Neural cell (in vitro differentiated cells): ENCODE results near the gene KRT85. TPM values are rescaled to one million over a fixed set of nuclear protein-coding genes. Genes with fewer than 3 reads are reported as not detected.

ENCODE experiments used
- H2AFZ ChIP-seq: fragments of 200-600, 300-800 bp; sonication (generic), shearing (Covaris generic); 2 replicates; pipeline ENCODE4 v1.6.0; 2014; ENCODE audit warnings: low read depth, mild to moderate bottlenecking, antibody characterized with exemption, low read length, moderate library complexity
- H3F3A ChIP-seq: fragments of 200-600 bp; shearing (Covaris generic); 2 replicates; pipeline ENCODE4 v1.6.1; 2016; ENCODE audit warnings: mild to moderate bottlenecking, moderate library complexity, mixed read lengths, antibody characterized with exemption, low read length; ENCODE audit not compliant: insufficient read depth, poor library complexity, severe bottlenecking
- H3K27ac ChIP-seq: fragments of 200-600, 300-800 bp; sonication (generic), shearing (Covaris generic); 2 replicates; pipeline ENCODE4 v1.5.1; 2014; ENCODE audit warnings: mild to moderate bottlenecking, low read length, moderate library complexity
- H3K27me3 ChIP-seq: fragments of 300-800, 200-600 bp; sonication (generic), shearing (Covaris generic); 2 replicates; pipeline ENCODE4 v1.6.0; 2014; ENCODE audit warnings: mild to moderate bottlenecking, low read depth, low read length, moderate library complexity; ENCODE audit not compliant: insufficient read depth
- H3K36me3 ChIP-seq: fragments of 300-800, 200-600 bp; sonication (generic), shearing (Covaris generic); 2 replicates; pipeline ENCODE4 v1.5.1; 2014; ENCODE audit warnings: mild to moderate bottlenecking, antibody characterized with exemption, low read length, moderate library complexity; ENCODE audit not compliant: insufficient read depth
- H3K4me2 ChIP-seq: fragments of 300-800, 200-600 bp; sonication (generic), shearing (Covaris generic); 2 replicates; pipeline ENCODE4 v1.6.0; 2014; ENCODE audit warnings: mild to moderate bottlenecking, low read length
- H3K4me3 ChIP-seq: fragments of 300-800, 200-600 bp; sonication (generic), shearing (Covaris generic); 2 replicates; pipeline ENCODE4 v1.5.1; 2014; ENCODE audit warnings: mild to moderate bottlenecking, low read length, moderate library complexity
- H3K79me2 ChIP-seq: fragments of 200-600 bp; shearing (Covaris generic); replicated peaks from 2 replicates; pipeline ENCODE4 v1.6.0; 2014; ENCODE audit warnings: mild to moderate bottlenecking, low read length, moderate library complexity; ENCODE audit not compliant: insufficient read depth
- H3K9ac ChIP-seq: fragments of 300-800, 200-600 bp; sonication (generic), shearing (Covaris generic); 2 replicates; pipeline ENCODE4 v1.6.1; 2016; ENCODE audit warnings: mild to moderate bottlenecking, low read length, mixed read lengths
- H3K9me2 ChIP-seq: fragments of 200-600 bp; shearing (Covaris generic); 2 replicates; pipeline ENCODE4 v1.6.1; 2016; ENCODE audit warnings: mild to moderate bottlenecking, low read length, mixed read lengths; ENCODE audit not compliant: insufficient read depth
- H3K9me3 ChIP-seq: fragments of 200-600, 300-800 bp; sonication (generic), shearing (Covaris generic); 2 replicates; pipeline ENCODE4 v1.6.1; 2016; ENCODE audit warnings: mild to moderate bottlenecking, mixed run types, low read length, moderate library complexity, mixed read lengths
- H4K20me1 ChIP-seq: fragments of 200-600 bp; shearing (Covaris generic); 2 replicates; pipeline ENCODE4 v1.6.1; 2016; ENCODE audit warnings: mild to moderate bottlenecking, mixed run types; ENCODE audit not compliant: insufficient read depth
- EP300 ChIP-seq: fragments of 450-650 bp; conservative IDR thresholded peaks from 2 replicates; pipeline ENCODE4 v1.6.1; 2014; ENCODE audit warnings: antibody characterized with exemption, mild to moderate bottlenecking, moderate library complexity; ENCODE audit not compliant: poor library complexity, severe bottlenecking
- EZH2 ChIP-seq: fragments of 200-600, 300-800 bp; shearing (Covaris generic), sonication (generic); IDR thresholded peaks from 2 replicates; pipeline ENCODE4 v1.6.1; 2014; ENCODE audit warnings: antibody characterized with exemption, low read length, borderline replicate concordance, mild to moderate bottlenecking; ENCODE audit not compliant: insufficient read depth, poor library complexity, severe bottlenecking
- MXI1 ChIP-seq: fragments of 450-650 bp; conservative IDR thresholded peaks from 2 replicates; pipeline ENCODE4 v1.6.1; 2014; ENCODE audit warnings: antibody characterized with exemption, mild to moderate bottlenecking; ENCODE audit not compliant: poor library complexity, severe bottlenecking
- POLR2AphosphoS5 ChIP-seq: IDR thresholded peaks from 2 replicates; pipeline ENCODE4 v1.6.1; 2012
- RAD21 ChIP-seq: fragments of 450-650 bp; conservative IDR thresholded peaks from 2 replicates; pipeline ENCODE4 v1.6.1; 2014; ENCODE audit warnings: antibody characterized with exemption, mild to moderate bottlenecking, moderate library complexity
- SMC3 ChIP-seq: fragments of 450-650 bp; conservative IDR thresholded peaks from 2 replicates; pipeline ENCODE4 v1.6.1; 2014; ENCODE audit warnings: antibody characterized with exemption, mild to moderate bottlenecking, moderate library complexity; ENCODE audit not compliant: poor library complexity
- TAF1 ChIP-seq: IDR thresholded peaks from 2 replicates; pipeline ENCODE4 v1.6.1; 2012; ENCODE audit warnings: low read depth
- polyA plus RNA-seq: library from polyadenylated mRNA; depleted of rRNA; stranded (reverse); fragments of >200 nt; gene quantifications from 2 replicates; pipeline ENCODE4 v1.2.3, GENCODE V29; 2014
- TF ChIP-seq, protein P1 (sequence below): IDR thresholded peaks from 2 replicates; pipeline ENCODE4 v1.6.1; 2012; ENCODE audit warnings: borderline replicate concordance
- TF ChIP-seq, protein P2 (sequence below): fragments of 450-650 bp; IDR thresholded peaks from 2 replicates; pipeline ENCODE4 v1.5.1; 2014; ENCODE audit warnings: antibody characterized with exemption, mild to moderate bottlenecking, moderate library complexity; ENCODE audit not compliant: poor library complexity, severe bottlenecking

Gene KRT85
- polyA plus RNA-seq, 1 donor from 2014 or later = not detected

DNA sequence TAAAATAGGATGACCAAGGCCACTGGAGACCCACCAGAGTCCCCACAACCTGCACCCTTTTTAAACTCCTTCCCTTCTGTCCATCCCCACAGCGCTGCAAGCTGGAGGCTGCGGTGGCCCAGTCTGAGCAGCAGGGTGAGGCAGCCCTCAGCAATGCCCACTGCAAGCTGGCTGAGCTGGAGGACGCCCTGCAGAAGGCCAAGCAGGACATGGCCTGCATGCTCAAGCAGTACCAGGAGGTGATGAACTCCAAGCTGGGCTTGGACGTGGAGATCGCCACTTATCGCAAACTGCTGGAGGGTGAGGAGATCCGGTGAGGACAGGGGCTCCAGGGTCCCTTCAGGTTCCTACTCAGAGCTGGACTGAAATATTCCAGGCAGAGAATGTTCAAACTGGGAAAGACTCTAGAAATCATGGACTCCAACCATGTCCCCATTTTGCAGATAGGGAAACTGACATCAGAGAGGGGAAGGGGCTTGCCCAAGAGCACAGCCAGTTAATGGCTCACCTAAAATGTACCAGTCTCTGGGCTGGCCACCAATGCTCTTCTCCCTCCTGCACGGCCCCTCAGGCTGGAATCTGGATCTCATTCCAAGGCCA lies 17.2 kb downstream of the KRT85 start:
- no peaks in the 10 kb centered on the region for H3K79me2 ChIP-seq
- H3K9me2 ChIP-seq = no peaks in the 10 kb centered on the region
- H3K36me3 ChIP-seq = no peaks in the 10 kb centered on the region
- TF ChIP-seq RAD21 = no peak
- no peak for TF ChIP-seq POLR2AphosphoS5
- TF ChIP-seq EZH2 = no peak
- no peak for TF ChIP-seq MXI1
- TF ChIP-seq TAF1 = no peak
- TF ChIP-seq, protein P1, sequence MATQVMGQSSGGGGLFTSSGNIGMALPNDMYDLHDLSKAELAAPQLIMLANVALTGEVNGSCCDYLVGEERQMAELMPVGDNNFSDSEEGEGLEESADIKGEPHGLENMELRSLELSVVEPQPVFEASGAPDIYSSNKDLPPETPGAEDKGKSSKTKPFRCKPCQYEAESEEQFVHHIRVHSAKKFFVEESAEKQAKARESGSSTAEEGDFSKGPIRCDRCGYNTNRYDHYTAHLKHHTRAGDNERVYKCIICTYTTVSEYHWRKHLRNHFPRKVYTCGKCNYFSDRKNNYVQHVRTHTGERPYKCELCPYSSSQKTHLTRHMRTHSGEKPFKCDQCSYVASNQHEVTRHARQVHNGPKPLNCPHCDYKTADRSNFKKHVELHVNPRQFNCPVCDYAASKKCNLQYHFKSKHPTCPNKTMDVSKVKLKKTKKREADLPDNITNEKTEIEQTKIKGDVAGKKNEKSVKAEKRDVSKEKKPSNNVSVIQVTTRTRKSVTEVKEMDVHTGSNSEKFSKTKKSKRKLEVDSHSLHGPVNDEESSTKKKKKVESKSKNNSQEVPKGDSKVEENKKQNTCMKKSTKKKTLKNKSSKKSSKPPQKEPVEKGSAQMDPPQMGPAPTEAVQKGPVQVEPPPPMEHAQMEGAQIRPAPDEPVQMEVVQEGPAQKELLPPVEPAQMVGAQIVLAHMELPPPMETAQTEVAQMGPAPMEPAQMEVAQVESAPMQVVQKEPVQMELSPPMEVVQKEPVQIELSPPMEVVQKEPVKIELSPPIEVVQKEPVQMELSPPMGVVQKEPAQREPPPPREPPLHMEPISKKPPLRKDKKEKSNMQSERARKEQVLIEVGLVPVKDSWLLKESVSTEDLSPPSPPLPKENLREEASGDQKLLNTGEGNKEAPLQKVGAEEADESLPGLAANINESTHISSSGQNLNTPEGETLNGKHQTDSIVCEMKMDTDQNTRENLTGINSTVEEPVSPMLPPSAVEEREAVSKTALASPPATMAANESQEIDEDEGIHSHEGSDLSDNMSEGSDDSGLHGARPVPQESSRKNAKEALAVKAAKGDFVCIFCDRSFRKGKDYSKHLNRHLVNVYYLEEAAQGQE = no peak
- no peak for TF ChIP-seq SMC3
- no peak for TF ChIP-seq EP300
- TF ChIP-seq, protein P2, sequence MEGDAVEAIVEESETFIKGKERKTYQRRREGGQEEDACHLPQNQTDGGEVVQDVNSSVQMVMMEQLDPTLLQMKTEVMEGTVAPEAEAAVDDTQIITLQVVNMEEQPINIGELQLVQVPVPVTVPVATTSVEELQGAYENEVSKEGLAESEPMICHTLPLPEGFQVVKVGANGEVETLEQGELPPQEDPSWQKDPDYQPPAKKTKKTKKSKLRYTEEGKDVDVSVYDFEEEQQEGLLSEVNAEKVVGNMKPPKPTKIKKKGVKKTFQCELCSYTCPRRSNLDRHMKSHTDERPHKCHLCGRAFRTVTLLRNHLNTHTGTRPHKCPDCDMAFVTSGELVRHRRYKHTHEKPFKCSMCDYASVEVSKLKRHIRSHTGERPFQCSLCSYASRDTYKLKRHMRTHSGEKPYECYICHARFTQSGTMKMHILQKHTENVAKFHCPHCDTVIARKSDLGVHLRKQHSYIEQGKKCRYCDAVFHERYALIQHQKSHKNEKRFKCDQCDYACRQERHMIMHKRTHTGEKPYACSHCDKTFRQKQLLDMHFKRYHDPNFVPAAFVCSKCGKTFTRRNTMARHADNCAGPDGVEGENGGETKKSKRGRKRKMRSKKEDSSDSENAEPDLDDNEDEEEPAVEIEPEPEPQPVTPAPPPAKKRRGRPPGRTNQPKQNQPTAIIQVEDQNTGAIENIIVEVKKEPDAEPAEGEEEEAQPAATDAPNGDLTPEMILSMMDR = no peak
- H3K4me3 ChIP-seq = no peak overlapping the region
- H3K27me3 ChIP-seq = no peaks in the 10 kb centered on the region
- H3K9me3 ChIP-seq = no peaks in the 10 kb centered on the region
- no peak overlapping the region for H2AFZ ChIP-seq
- no peaks in the 10 kb centered on the region for H4K20me1 ChIP-seq
- H3K27ac ChIP-seq = no peak overlapping the region
- H3F3A ChIP-seq = no peaks in the 10 kb centered on the region
- H3K4me2 ChIP-seq = no peak overlapping the region
- no peak overlapping the region for H3K9ac ChIP-seq

DNA sequence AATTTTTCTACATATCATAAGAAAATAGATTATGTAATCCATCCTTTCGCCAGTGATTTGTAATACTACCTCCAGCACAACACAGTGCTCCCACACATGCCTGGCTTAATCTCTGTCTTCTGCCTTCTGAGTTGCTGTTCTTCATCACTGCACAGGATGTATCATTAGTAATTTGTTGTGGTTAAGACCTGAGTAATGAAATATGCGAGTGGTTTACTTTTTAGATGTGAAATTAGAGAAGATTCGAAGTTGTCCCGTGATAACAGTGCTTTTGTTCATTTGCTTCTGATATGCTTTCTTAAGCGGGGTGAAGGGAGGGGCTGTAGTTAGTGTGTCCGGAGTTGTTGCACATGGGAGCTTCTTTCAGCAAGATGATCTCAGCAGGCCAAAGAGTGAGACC lies 18.1 kb downstream of the KRT85 start:
- Histone ChIP-seq H4K20me1 (no peaks in the 10 kb centered on the region), H3K27me3 (no peaks in the 10 kb centered on the region), H2AFZ (no peak overlapping the region), H3K36me3 (no peaks in the 10 kb centered on the region), H3F3A (no peaks in the 10 kb centered on the region), H3K27ac (no peak overlapping the region), H3K9me2 (no peaks in the 10 kb centered on the region), H3K4me2 (no peak overlapping the region), H3K4me3 (no peak overlapping the region), H3K9me3 (no peaks in the 10 kb centered on the region), H3K79me2 (no peaks in the 10 kb centered on the region), H3K9ac (no peak overlapping the region)
- TF ChIP-seq MXI1 = no peak
- no peak for TF ChIP-seq RAD21
- no peak for TF ChIP-seq POLR2AphosphoS5
- no peak for TF ChIP-seq EZH2
- TF ChIP-seq SMC3 = no peak
- TF ChIP-seq TAF1 = no peak
